Measurements from ENCODE around the gene OR8S1. TPM values are rescaled to one million over a fixed set of nuclear protein-coding genes. Genes with fewer than 3 reads are reported as not detected.
"Not testable (repeated sequence)": the region's sequence is repeated elsewhere in the genome, so short reads cannot be mapped to it uniquely, and the experiment has no call there.

Gene OR8S1
- total RNA-seq, 1 donor from 2014 or later, result not detected

- no peak overlapping the region for H3K4me3 ChIP-seq (ENCODE audit: low read depth, low read length)
- DNase-seq (ENCODE audit: low read depth), result no peak
- TF ChIP-seq, protein P1, sequence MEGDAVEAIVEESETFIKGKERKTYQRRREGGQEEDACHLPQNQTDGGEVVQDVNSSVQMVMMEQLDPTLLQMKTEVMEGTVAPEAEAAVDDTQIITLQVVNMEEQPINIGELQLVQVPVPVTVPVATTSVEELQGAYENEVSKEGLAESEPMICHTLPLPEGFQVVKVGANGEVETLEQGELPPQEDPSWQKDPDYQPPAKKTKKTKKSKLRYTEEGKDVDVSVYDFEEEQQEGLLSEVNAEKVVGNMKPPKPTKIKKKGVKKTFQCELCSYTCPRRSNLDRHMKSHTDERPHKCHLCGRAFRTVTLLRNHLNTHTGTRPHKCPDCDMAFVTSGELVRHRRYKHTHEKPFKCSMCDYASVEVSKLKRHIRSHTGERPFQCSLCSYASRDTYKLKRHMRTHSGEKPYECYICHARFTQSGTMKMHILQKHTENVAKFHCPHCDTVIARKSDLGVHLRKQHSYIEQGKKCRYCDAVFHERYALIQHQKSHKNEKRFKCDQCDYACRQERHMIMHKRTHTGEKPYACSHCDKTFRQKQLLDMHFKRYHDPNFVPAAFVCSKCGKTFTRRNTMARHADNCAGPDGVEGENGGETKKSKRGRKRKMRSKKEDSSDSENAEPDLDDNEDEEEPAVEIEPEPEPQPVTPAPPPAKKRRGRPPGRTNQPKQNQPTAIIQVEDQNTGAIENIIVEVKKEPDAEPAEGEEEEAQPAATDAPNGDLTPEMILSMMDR (conservative IDR thresholded peaks at IDR 0.05; ENCODE audit: low read depth, low read length), result no peak
Observed at GRCh38 chr12:48508987-48509386, 16.4 kb upstream of the OR8S1 start.

- TF ChIP-seq, protein P1 (conservative IDR thresholded peaks at IDR 0.05; ENCODE audit: low read depth, low read length), result no peak
- no peak for DNase-seq (ENCODE audit: low read depth)
- no peak overlapping the region for H3K4me3 ChIP-seq (ENCODE audit: low read depth, low read length)
Observed at GRCh38 chr12:48510111-48510510, 15.3 kb upstream of the OR8S1 start.

DNA sequence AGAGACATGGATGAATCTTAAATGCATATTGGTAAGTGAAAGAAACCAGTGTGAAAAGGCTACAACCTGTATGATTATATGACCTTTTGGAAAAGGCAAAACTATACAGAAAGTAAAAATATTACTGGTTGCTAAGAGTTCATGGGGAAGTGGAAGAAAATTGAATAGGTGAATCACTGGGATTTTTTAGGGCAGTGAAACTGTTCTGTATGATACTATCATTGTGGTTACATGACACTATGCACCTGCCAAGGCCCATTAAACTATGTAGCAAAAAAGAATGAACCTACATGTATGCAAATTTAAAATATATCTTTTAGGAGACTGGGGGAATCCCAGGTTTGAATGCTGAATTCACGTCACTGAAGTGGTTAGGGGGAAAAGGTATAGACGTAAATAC is 12.6 kb upstream of the OR8S1 start:
- no peak for DNase-seq (ENCODE audit: low read depth)
- TF ChIP-seq, protein P1 (conservative IDR thresholded peaks at IDR 0.05; ENCODE audit: low read depth, low read length), result no peak
- no peak overlapping the region for H3K4me3 ChIP-seq (ENCODE audit: low read depth, low read length)

DNA sequence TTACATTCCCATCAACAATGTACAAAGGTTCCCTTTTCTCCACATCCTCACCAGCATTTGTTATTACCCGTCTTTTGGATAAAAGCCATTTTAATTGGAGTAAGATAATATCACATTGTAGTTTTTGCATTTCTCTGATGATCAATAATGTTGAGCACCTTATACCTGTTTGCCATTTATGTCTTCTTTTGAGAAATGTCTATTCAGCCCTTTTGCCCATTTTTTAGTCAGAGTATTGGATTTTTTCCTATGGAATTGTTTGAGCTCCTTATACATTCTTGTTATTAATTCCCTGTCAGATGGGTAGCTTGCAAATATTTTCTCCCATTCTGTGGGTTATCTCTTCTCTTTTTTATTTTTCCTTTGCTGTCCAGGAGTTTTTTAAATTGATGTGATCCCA is 10.7 kb upstream of the OR8S1 start:
- no peak for DNase-seq (ENCODE audit: low read depth)
- TF ChIP-seq, protein P1 (conservative IDR thresholded peaks at IDR 0.05; ENCODE audit: low read depth, low read length), result no peak

GRCh38 chr12:48520381-48520780 is 5.1 kb upstream of the OR8S1 start:
- not testable (repeated sequence) for H3K4me3 ChIP-seq (ENCODE audit: low read depth, low read length); DNase-seq (ENCODE audit: low read depth)

More for the DNA sequence above, 10.7 kb upstream of the OR8S1 start:
- no peak overlapping the region for H3K4me3 ChIP-seq (ENCODE audit: low read depth, low read length)

DNA sequence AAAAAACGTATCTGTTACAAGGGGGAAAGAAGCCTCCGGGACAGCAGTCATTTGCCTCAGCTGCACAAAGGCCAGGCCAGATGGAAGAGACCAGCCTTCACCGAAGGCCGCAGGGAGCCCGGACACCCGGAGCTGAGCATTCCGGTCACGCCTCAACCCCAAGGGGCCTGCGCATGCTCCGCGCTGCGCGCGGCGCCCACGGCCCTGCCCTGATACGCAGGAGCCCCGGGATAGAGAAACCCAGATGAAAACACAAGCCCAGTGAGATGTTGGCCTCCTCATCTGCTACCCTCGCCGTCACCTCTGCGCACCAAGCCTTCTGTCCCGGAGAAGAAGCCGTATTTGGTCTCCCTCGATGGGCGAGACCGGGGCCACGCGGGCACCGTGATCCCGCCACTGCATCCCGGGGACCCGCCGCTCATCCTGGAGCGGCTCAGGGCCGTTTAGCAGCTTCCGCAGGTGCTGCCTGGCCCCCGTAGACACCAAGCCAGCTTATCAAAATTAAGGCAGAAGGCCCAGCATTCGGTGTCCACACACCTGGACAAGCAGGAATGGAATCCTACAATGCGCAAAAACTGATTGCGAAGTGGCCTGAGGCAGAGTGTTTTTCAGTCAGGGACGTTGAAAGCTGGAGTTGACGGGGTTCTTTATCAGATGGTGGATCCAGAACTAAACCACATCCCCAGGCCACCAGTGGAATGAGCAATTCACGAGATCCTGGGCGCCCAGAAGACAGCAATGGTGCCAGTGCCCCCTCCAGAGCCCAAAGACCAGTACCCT is 2.6 kb downstream of the OR8S1 start:
- TF ChIP-seq, protein P1 (conservative IDR thresholded peaks at IDR 0.05; ENCODE audit: low read depth, low read length), result no peak
- no peak overlapping the region for H3K4me3 ChIP-seq (ENCODE audit: low read depth, low read length)
- DNase-seq (ENCODE audit: low read depth), result no peak

GRCh38 chr12:48532601-48533000 is 7.2 kb downstream of the OR8S1 start:
- TF ChIP-seq, protein P1 (conservative IDR thresholded peaks at IDR 0.05; ENCODE audit: low read depth, low read length), result no peak
- no peak overlapping the region for H3K4me3 ChIP-seq (ENCODE audit: low read depth, low read length)
- DNase-seq (ENCODE audit: low read depth), result no peak
